Activated T-helper 17 cell treated with anti-CD3 and anti-CD28 coated beads, Interleukin-2, amount 50 U/mL, for 72 hours (primary cell): Measurements from ENCODE around the gene KREMEN1. TPM values are rescaled to one million over a fixed set of nuclear protein-coding genes. Genes with fewer than 3 reads are reported as not detected.
A peak's percentile ranks its signal among the peaks of the same experiment; 100 is the strongest.

Experiments
- ATAC-seq: fragments of 150-1000 bp; cut with Tn5 transposase; replicated peaks from 2 replicates; pipeline ENCODE4 v1.10.0; 2021; ENCODE audit warnings: mild to moderate bottlenecking, moderate library complexity
- H3K27ac Mint-ChIP-seq: one replicate; pipeline ENCODE4 v1.8.0; 2022; ENCODE audit warnings: mixed read lengths
- H3K27me3 Mint-ChIP-seq: one replicate; pipeline ENCODE4 v1.8.0; 2022; ENCODE audit warnings: mixed read lengths
- H3K36me3 Mint-ChIP-seq: one replicate; pipeline ENCODE4 v1.8.0; 2022; ENCODE audit warnings: low read depth, mild to moderate bottlenecking, mixed read lengths
- H3K4me1 Mint-ChIP-seq: one replicate; pipeline ENCODE4 v1.8.0; 2022; ENCODE audit warnings: mixed read lengths
- H3K4me3 Mint-ChIP-seq: one replicate; pipeline ENCODE4 v1.8.0; 2022; ENCODE audit warnings: mild to moderate bottlenecking, mixed read lengths
- H3K9me3 Mint-ChIP-seq: one replicate; pipeline ENCODE4 v1.8.0; 2022; ENCODE audit warnings: mixed read lengths
- total RNA-seq, 2 donors: library from RNA; stranded (reverse); gene quantifications; one replicate each; pipeline ENCODE4 v1.2.3, GENCODE V29; 2022

The KREMEN1 gene
- total RNA-seq, 2 donors from 2014 or later, result 0.40 TPM; not detected in 1

GRCh38 chr22:29148826-29149225, 76.0 kb downstream of the KREMEN1 start:
- Mint-ChIP-seq H3K9me3 (no peaks in the 10 kb centered on the region), H3K27ac (no peak overlapping the region), H3K4me3 (no peak overlapping the region), H3K4me1 (no peaks in the 10 kb centered on the region), H3K27me3 (peaks cover 15% of the 10 kb centered on the region), H3K36me3 (no peaks in the 10 kb centered on the region)
- ATAC-seq, result no peak

- no peak overlapping the region for H3K4me3 Mint-ChIP-seq
- H3K27me3 Mint-ChIP-seq, result peaks cover 22% of the 10 kb centered on the region
- H3K36me3 Mint-ChIP-seq, result no peaks in the 10 kb centered on the region
- no peaks in the 10 kb centered on the region for H3K9me3 Mint-ChIP-seq
- ATAC-seq, result no peak
- no peak overlapping the region for H3K27ac Mint-ChIP-seq
- H3K4me1 Mint-ChIP-seq, result no peaks in the 10 kb centered on the region
These were observed 77.2 kb downstream of the KREMEN1 start for GRCh38 chr22:29149841-29150555.

- no peaks in the 10 kb centered on the region for H3K9me3 Mint-ChIP-seq
- H3K4me3 Mint-ChIP-seq, result no peak overlapping the region
- H3K36me3 Mint-ChIP-seq, result no peaks in the 10 kb centered on the region
- peaks cover 22% of the 10 kb centered on the region for H3K27me3 Mint-ChIP-seq
- H3K4me1 Mint-ChIP-seq, result no peaks in the 10 kb centered on the region
- no peak for ATAC-seq
- no peak overlapping the region for H3K27ac Mint-ChIP-seq
These were observed 77.9 kb downstream of the KREMEN1 start for GRCh38 chr22:29150701-29151100.

- Mint-ChIP-seq H3K4me3 (no peak overlapping the region), H3K36me3 (no peaks in the 10 kb centered on the region), H3K4me1 (no peaks in the 10 kb centered on the region), H3K27me3 (peaks cover 22% of the 10 kb centered on the region), H3K9me3 (no peaks in the 10 kb centered on the region), H3K27ac (no peak overlapping the region)
- ATAC-seq, result no peak
These were observed 78.5 kb downstream of the KREMEN1 start for GRCh38 chr22:29151316-29151715.

- no peaks in the 10 kb centered on the region for H3K9me3 Mint-ChIP-seq
These were observed 79.5 kb downstream of the KREMEN1 start for GRCh38 chr22:29152045-29152953.

GRCh38 chr22:29152954-29153719, 80.3 kb downstream of the KREMEN1 start:
- no peak overlapping the region for H3K27ac Mint-ChIP-seq
- peaks cover 26% of the 10 kb centered on the region for H3K27me3 Mint-ChIP-seq
- H3K4me3 Mint-ChIP-seq, result no peak overlapping the region
- H3K9me3 Mint-ChIP-seq, result no peaks in the 10 kb centered on the region
- no peak for ATAC-seq
- no peaks in the 10 kb centered on the region for H3K36me3 Mint-ChIP-seq
- H3K4me1 Mint-ChIP-seq, result no peaks in the 10 kb centered on the region

More at GRCh38 chr22:29152045-29152953, 79.5 kb downstream of the KREMEN1 start:
- Mint-ChIP-seq H3K27me3 (peaks cover 22% of the 10 kb centered on the region), H3K27ac (no peak overlapping the region), H3K4me1 (no peaks in the 10 kb centered on the region), H3K36me3 (no peaks in the 10 kb centered on the region), H3K4me3 (no peak overlapping the region)
- no peak for ATAC-seq

- H3K27ac Mint-ChIP-seq, result no peak overlapping the region
These were observed 81.7 kb downstream of the KREMEN1 start for GRCh38 chr22:29154364-29155048.

GRCh38 chr22:29155966-29156365, 83.1 kb downstream of the KREMEN1 start:
- Mint-ChIP-seq H3K4me1 (no peaks in the 10 kb centered on the region), H3K27ac (no peak overlapping the region), H3K4me3 (no peak overlapping the region), H3K9me3 (no peaks in the 10 kb centered on the region), H3K36me3 (no peaks in the 10 kb centered on the region), H3K27me3 (peaks cover 41% of the 10 kb centered on the region)
- no peak for ATAC-seq

More at GRCh38 chr22:29154364-29155048, 81.7 kb downstream of the KREMEN1 start:
- Mint-ChIP-seq H3K27me3 (peaks cover 29% of the 10 kb centered on the region), H3K36me3 (no peaks in the 10 kb centered on the region), H3K4me1 (no peaks in the 10 kb centered on the region), H3K4me3 (no peak overlapping the region), H3K9me3 (no peaks in the 10 kb centered on the region)
- peak; percentile 70 for ATAC-seq

GRCh38 chr22:29156507-29156906, 83.7 kb downstream of the KREMEN1 start:
- H3K36me3 Mint-ChIP-seq, result no peaks in the 10 kb centered on the region
- no peak for ATAC-seq
- H3K27me3 Mint-ChIP-seq, result peaks cover 42% of the 10 kb centered on the region
- no peaks in the 10 kb centered on the region for H3K9me3 Mint-ChIP-seq
- H3K27ac Mint-ChIP-seq, result no peak overlapping the region
- H3K4me1 Mint-ChIP-seq, result no peaks in the 10 kb centered on the region
- H3K4me3 Mint-ChIP-seq, result no peak overlapping the region

- Mint-ChIP-seq H3K4me1 (no peaks in the 10 kb centered on the region), H3K4me3 (no peak overlapping the region), H3K9me3 (no peaks in the 10 kb centered on the region), H3K27me3 (peaks cover 31% of the 10 kb centered on the region), H3K36me3 (no peaks in the 10 kb centered on the region), H3K27ac (no peak overlapping the region)
- no peak for ATAC-seq
These were observed 85.1 kb downstream of the KREMEN1 start for GRCh38 chr22:29157759-29158535.

- H3K4me3 Mint-ChIP-seq, result no peak overlapping the region
- peaks cover 27% of the 10 kb centered on the region for H3K27me3 Mint-ChIP-seq
- H3K36me3 Mint-ChIP-seq, result no peaks in the 10 kb centered on the region
- no peak overlapping the region for H3K27ac Mint-ChIP-seq
- H3K9me3 Mint-ChIP-seq, result no peaks in the 10 kb centered on the region
- no peak for ATAC-seq
- H3K4me1 Mint-ChIP-seq, result no peaks in the 10 kb centered on the region
These were observed 85.7 kb downstream of the KREMEN1 start for GRCh38 chr22:29158546-29158945.

GRCh38 chr22:29163808-29164207, 91.0 kb downstream of the KREMEN1 start:
- Mint-ChIP-seq H3K36me3 (no peaks in the 10 kb centered on the region), H3K9me3 (no peaks in the 10 kb centered on the region), H3K4me3 (no peak overlapping the region), H3K4me1 (peaks cover 17% of the 10 kb centered on the region), H3K27ac (no peak overlapping the region), H3K27me3 (peaks cover 24% of the 10 kb centered on the region)
- ATAC-seq, result no peak

GRCh38 chr22:29165321-29166060, 92.7 kb downstream of the KREMEN1 start:
- Mint-ChIP-seq H3K36me3 (no peaks in the 10 kb centered on the region), H3K4me1 (peaks cover 17% of the 10 kb centered on the region), H3K27me3 (peaks cover 16% of the 10 kb centered on the region), H3K27ac (no peak overlapping the region), H3K9me3 (no peaks in the 10 kb centered on the region), H3K4me3 (no peak overlapping the region)
- ATAC-seq, result no peak
